ENCODE data around the gene FCRL5.
"Not testable (repeated sequence)": the region's sequence is repeated elsewhere in the genome, so short reads cannot be mapped to it uniquely, and the experiment has no call there.

The FCRL5 gene

DNA sequence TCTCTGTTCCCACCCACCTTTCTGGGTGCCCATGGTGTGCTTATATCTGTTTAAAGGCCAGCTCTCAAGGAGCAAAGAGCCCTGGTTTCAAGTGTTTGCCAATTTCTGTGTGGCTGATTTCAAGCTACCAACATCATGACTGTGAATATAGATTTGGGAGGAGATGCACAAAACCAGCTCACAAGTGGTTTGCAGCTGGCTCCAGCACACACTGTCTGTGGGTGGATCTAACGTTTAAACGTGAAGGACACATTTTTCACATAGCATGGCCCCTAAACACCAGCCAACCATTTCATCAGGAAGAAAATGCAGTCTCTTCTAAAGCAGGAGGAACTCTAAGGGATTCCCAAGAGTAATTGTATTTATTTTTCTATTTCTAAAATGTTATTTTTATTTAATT lies 65.2 kb downstream of the FCRL5 start:
- DNase-seq, result no peak

DNA sequence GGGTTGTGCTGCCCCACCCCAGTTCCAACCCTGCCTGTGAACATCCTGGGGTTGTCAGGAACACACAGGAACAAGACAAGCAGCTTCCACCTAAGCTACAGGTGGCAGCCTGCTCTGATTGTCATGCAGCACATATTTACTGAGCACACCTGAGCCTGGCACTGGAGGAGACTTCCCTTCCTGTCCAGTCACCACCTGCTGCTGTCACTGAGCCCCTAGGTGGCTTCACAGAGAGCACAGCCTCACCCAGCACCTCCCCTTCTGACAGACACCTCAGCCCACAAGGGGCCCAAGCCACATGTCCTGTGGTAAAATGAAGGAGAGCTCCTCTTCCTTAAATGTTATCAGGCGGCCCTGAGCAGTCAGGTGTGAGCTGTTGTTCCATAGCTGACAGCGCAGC lies 65.9 kb downstream of the FCRL5 start:
- not testable (repeated sequence) for DNase-seq

DNA sequence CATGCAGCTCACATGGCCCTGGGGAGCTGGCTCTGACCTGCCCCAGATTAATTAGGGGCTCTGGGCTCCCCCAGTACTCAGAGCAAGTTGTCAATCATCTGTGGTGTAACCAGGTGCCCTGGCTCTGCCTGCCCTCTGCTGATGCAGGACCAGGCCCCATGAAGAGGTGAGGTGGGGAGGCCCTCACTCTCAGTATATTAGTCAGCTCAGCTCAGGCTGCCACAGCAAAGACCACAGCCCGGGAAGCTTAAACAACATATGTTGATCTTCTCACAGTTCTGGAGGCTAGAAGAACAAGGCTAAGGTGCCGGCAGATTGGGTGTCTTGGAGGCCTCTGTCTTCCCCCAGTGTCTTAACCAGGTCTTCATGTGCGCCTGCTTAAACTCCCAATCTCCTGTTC lies 66.5 kb downstream of the FCRL5 start:
- no peak for DNase-seq

DNA sequence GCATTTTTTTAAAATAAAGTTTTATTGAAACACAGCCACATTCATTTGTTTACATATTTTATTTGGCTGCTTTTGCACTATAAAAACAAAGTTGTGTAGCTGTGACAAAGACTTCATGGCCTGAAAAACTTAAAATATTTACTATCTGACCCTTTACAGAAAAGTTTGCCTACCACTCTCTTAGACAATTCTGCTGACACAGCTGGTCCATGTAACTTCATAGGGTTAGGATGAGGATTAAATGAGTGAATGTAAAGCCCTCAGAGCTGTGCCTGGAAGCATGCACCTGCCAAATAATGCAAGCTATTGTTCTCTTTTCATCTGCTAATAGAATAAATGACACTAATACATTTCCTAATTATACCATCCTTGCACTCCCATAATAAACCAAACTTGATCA lies 67.7 kb downstream of the FCRL5 start:
- DNase-seq, result no peak

DNA sequence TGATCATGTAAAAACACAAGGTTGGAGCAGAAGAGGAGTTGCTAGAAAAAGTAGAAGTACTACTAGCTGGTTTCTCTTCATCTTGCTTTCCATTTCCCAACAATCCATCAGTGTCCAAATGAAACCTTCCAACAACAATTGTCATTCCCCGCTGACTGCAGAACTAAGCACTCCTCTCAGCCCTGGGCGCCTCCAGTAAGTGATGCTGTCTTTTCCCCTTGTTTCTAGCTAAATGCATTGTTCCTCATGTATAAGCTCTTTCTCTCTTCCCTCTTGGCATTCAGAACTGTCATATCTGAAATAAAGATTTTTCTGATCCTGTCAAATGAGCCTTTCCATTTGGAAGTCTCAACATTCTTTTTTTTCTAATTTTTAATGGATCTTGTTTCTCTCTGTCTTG lies 68.7 kb downstream of the FCRL5 start:
- no peak for DNase-seq

DNA sequence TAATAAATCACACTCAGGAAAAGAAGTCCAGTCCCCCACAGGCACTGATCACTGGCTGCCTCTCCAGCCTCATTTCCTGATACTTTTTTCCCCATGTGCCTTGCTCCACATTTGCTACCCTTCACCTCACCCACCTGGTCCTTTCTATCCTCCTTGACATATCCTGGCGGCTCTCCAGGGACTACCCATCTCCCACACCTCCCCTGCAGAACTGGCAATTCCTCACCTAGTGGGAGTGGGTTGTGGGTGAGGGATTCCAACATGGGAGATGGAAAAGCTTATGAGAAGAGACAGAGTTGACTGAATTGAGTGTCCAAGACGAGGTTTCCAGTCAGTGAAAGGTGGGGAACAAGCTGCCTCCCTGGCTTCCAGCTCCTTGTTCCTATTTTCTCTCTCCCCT lies 69.6 kb downstream of the FCRL5 start:
- no peak for DNase-seq

DNA sequence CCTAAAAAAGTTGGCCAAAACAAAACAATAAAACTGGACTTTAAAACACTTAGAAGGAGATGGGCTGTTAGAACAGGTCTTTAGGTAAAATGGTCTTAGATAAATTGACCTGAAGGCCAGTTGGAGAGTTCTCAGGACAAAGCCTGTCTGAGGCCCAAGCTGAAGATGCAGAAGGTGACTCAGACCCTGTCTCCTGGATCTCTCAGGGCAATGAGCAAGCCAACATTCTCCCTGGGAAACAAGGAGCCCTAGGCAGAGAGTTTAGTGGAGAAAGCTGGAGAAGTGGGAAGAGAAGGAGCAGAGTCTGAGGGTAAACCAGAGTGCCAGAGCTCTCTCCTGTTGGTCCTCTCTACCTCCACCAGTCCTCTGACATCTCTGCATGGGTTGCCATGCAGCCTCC lies 70.1 kb downstream of the FCRL5 start:
- no peak for DNase-seq

DNA sequence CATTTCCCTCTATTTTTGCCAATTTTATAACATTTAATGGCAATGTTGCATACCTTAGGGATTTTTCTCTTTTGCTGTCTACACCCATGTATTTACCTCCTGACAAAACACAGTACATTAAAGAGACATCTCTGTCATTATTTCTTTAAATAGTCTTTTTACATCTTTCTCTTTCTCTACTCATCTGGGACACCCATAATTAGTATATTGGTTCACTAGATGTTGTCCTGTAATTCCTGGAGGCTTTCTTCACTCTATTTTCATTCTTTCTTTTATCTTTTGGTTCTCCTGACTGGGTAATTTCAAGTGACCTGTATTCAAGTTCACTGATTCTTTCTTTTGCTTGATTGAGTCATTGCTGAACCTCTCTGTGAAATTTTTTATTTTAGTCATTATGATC lies 74.3 kb downstream of the FCRL5 start:
- DNase-seq, result no peak

DNA sequence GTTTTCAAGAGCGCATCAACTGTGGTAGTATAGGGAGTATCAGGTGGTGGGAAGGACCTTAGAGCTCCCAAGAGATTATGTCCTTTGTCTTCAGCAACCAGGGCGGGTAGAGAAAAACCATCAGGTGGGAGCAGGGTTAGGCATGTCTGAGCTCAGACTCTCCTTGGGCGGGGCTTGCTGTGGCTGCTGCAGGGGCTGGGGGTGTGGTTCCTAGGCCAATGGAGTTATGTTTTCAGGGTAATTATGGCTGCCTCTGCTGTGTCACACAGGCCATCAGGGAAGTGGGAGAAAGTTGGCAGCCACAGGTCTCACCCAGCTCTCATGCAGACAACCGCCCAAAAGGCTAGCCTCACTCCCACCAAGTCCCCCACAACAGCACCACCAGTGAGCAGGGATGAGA lies 74.9 kb downstream of the FCRL5 start:
- DNase-seq, result no peak

DNA sequence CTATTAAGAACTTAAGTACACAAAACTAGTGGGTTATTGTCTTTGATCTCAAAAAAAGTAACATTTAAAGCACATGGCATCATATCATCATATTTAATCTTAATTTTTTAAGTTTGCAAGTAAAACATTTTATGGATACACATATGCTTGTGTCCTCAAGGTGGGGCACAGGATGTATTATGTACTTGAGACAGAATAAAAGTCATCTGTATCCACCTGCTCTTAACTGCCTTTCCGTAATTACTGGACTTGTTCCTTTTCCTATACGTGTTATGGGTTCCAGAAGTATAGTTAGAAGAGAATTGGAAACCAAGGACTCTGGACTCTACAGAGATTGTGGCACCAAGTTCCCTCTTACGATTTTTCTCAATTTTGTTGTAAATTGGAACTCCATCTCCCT lies 79.4 kb downstream of the FCRL5 start:
- DNase-seq, result no peak

DNA sequence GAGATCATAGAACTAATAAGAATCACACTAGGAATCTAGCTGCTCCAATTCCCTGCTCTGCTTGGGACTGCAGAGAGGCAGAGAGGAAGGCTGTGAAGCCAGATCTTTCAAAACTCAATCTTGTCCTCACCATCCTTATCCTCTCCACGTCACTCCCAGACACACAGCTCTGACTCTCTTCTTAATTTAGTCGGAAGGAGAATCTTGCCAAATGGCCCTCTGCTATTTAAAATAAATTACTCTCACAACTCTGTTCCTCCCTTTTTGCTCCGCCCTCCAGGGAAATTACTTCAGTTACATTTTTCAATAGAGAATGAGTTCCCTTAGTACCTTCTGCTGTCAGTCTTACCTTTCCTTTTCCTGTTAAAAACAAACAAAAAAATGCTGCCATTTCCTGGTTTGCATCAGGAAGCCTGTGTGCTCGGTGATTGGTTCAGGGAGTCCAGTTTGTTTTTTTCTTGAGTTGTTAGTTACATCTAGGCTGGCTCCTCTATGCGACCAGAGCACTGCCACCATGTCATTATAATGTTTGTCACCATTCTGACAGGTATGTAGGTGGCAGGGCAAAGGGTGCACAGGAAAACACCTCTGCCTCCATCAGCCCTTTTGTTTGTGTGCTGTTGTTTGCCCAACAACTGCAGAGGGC lies 80.1 kb downstream of the FCRL5 start:
- no peak for DNase-seq

DNA sequence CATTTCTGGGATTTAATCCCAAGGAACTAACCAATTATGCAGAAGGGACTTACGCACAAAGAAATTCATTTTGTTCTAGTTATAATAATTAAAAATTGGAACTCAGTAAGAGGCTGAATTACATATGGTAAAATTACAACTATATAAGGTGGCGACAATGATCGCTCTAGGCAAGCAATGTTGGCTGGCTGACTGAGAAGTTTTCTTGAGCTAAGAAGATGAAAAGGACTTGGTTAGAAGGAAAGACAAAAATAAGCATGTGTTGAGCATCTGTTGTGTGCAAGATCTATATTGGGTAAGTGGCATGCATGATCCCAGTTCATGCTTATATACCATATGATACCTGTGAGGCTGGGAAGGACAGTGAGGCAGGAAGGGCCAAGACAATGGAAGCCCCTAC lies 80.8 kb downstream of the FCRL5 start:
- DNase-seq, result no peak

DNA sequence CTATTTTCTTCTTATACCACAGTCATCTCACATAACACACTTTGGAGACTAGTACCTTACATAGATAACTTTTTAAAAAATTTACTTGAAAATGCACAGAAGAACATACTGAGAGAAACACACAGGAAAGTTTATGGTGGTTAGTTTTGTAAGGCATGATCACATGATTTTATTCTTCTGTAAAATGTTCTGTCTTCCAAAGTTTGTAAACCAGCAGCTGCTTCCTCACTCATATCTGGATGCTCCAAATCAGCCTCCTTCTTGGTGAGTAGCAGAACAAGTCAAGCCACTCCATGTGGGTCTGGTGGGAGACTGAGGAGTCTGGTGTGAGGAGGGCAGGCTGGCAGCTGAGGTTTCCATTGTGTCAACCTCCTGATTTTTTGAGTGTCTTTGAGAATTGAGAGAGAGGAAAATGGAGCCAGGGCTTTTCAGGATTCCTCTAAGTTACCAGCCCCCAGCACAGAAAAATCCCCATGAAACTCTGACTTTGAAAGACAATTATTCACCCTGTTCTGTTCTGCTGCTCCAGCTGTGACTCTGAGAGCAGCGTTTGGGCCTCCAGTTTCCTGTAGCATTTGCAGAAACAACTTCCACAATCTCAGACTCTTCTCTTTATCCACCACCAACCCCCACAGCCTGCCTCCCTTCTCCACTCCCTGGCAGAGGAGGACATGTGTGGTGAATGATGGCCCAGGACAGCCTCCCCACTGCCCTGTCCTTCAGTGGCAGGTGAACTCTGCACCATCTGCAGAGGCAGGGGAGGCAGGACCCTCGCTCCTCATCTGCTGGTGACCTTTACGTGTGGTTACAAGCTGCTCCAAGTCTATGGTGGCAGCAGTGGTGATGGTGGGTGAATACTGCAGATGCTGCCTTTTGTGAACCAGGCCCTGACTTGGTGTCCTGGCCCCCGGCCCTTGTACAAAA lies 82.3 kb downstream of the FCRL5 start:
- DNase-seq, result no peak

DNA sequence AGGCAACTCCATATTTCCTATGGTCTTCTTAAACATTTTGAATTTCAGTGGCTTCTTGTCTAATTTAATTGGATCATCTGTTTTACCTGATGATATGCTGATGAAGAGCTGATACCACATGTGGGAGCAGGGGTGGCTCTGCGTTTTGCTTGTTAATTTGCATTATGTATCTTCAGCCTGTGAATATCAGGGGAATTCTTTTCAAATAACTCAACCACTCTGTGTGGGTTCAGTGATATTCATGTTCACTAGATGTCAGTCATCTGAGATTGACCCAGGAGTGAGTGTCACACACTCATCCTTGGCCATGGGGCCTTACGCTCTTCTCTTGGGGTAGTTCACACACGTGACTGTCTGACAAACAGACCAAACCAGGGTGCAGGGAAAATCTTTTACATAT lies 83.0 kb downstream of the FCRL5 start:
- DNase-seq, result no peak

DNA sequence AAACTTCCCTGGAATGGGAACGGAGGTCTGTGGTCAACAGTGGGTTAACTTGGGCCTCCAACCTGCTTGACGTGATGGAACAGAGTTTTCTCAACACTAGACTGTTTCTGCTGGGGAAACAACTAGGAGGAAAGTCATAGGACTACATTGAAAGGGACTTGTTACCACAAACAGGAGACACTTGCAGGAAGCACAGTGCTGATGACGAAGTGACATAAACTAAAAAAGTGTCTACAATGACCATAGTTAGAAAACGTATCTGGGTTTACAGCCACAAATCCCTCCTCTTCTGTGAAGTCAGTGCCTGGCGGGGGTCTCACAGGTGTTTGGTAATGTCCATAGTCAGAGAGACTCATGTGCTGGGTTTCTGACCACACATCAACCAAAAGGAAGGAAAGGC lies 86.3 kb downstream of the FCRL5 start:
- no peak for DNase-seq
